B cell (primary cell): Measurements from ENCODE around the gene WT1. TPM values are rescaled to one million over a fixed set of nuclear protein-coding genes. Genes with fewer than 3 reads are reported as not detected.

Experiments
- ATAC-seq: fragments of 200-7000 bp; cut with Tn5 transposase; one replicate; pipeline ENCODE4 v1.10.0; 2021; ENCODE audit warnings: low read depth, mild to moderate bottlenecking, moderate number of reproducible peaks, moderate library complexity
- CTCF ChIA-PET: fragments of 350-600 bp; sonication (Branson Sonifier 250); formaldehyde crosslinking; loops from one replicate; lab custom pipeline; 2021; ENCODE audit warnings: antibody characterized with exemption, inconsistent platforms; lab: Charles Lee
- POLR2A ChIA-PET: fragments of 350-600 bp; sonication (Branson Sonifier 250); formaldehyde crosslinking; loops from one replicate; lab custom pipeline; 2021; ENCODE audit warnings: antibody characterized with exemption; lab: Charles Lee
- DNase-seq: peaks from one replicate; pipeline ENCODE4 v3.0.0; 2013
- H2AFZ ChIP-seq: 2 replicates; pipeline ENCODE4 v1.6.1; 2012; ENCODE audit warnings: mild to moderate bottlenecking, low read depth, low read length; ENCODE audit not compliant: insufficient read depth, poor library complexity, severe bottlenecking
- H3K27ac ChIP-seq, 2 donors: 1 replicate in 1 of 2; 2 replicates in 1 of 2; pipeline ENCODE4 v1.5.1; 2012 to 2013; ENCODE audit warnings: low read length in 2 of 2, mild to moderate bottlenecking in 2 of 2, moderate library complexity in 1 of 2
- H3K27me3 ChIP-seq, 4 experiments: fragments of 200-600 bp in 1 of 4; sonication (generic) in 1 of 4; replicated peaks in 1 of 4; 1 replicate in 2 of 4; 2 replicates in 2 of 4; pipeline versions ENCODE4 v1.6.1 to v1.7.0; 2013 to 2016; ENCODE audit warnings: low read length in 3 of 4, mild to moderate bottlenecking in 2 of 4, mixed read lengths in 1 of 4, moderate library complexity in 1 of 4; ENCODE audit not compliant: insufficient read depth in 4 of 4, control insufficient read depth in 3 of 4; ENCODE audit errors: control extremely low read depth in 1 of 4
- H3K36me3 ChIP-seq, 2 experiments: replicated peaks in 1 of 2; 1 replicate in 1 of 2; 2 replicates in 1 of 2; pipeline versions ENCODE4 v1.6.1 to v1.7.1; 2013; ENCODE audit warnings: low read length in 1 of 2; ENCODE audit not compliant: insufficient read depth in 2 of 2, control insufficient read depth in 1 of 2; ENCODE audit errors: control extremely low read depth in 1 of 2, extremely low read depth in 1 of 2
- H3K4me1 ChIP-seq, 2 donors: fragments of 200-600 bp in 1 of 2; sonication (generic) in 1 of 2; 1 replicate in 1 of 2; 2 replicates in 1 of 2; pipeline versions ENCODE4 v1.5.1 to v1.6.1; 2013 to 2017; ENCODE audit warnings: low read length in 2 of 2; ENCODE audit not compliant: control insufficient read depth in 2 of 2, insufficient read depth in 2 of 2
- H3K4me2 ChIP-seq: replicated peaks from 2 replicates; pipeline ENCODE3; 2012; ENCODE audit warnings: mild to moderate bottlenecking, low read depth, low read length; ENCODE audit not compliant: poor library complexity, severe bottlenecking
- H3K4me3 ChIP-seq, 5 experiments: fragments of 200-600 bp in 1 of 5; sonication (generic) in 1 of 5; 1 replicate in 3 of 5; 2 replicates in 2 of 5; pipeline versions ENCODE4 v1.5.1 to v1.7.0; 2011 to 2016; ENCODE audit warnings: low read length in 4 of 5, mild to moderate bottlenecking in 4 of 5, low read depth in 2 of 5, control low read depth in 1 of 5, moderate library complexity in 1 of 5; ENCODE audit not compliant: insufficient read depth in 1 of 5; ENCODE audit errors: control extremely low read depth in 1 of 5, extremely low read depth in 1 of 5
- H3K79me2 ChIP-seq: fragments of 200-600 bp; sonication (generic); one replicate; pipeline ENCODE4 v1.6.0; 2016; ENCODE audit warnings: low read length; ENCODE audit not compliant: control insufficient read depth, insufficient read depth
- H3K9ac ChIP-seq: fragments of 200-600 bp; sonication (generic); 2 replicates; pipeline ENCODE4 v1.6.1; 2017; ENCODE audit warnings: mild to moderate bottlenecking, low read length, moderate library complexity
- H3K9me3 ChIP-seq, 3 donors: one replicate each; pipeline versions ENCODE4 v1.6.1 to v1.7.1; 2013; ENCODE audit warnings: low read length in 2 of 3; ENCODE audit not compliant: control insufficient read depth in 2 of 3, insufficient read depth in 1 of 3; ENCODE audit errors: control extremely low read depth in 1 of 3
- H4K20me1 ChIP-seq: 2 replicates; pipeline ENCODE4 v1.6.0; 2012; ENCODE audit warnings: mild to moderate bottlenecking, low read length; ENCODE audit not compliant: insufficient read depth, control insufficient read depth, poor library complexity, severe bottlenecking
- H3K27ac Mint-ChIP-seq: one replicate; pipeline ENCODE4 v1.8.0; 2021; ENCODE audit warnings: mixed read lengths
- H3K27me3 Mint-ChIP-seq: one replicate; pipeline ENCODE4 v1.8.0; 2021; ENCODE audit warnings: mixed read lengths
- H3K4me1 Mint-ChIP-seq: one replicate; pipeline ENCODE4 v1.8.0; 2021; ENCODE audit warnings: mixed read lengths
- H3K4me3 Mint-ChIP-seq: one replicate; pipeline ENCODE4 v1.8.0; 2021; ENCODE audit warnings: mixed read lengths
- H3K9me3 Mint-ChIP-seq: one replicate; pipeline ENCODE4 v1.8.0; 2022; ENCODE audit warnings: mixed read lengths; ENCODE audit not compliant: insufficient read depth
- EZH2 ChIP-seq: IDR thresholded peaks from 2 replicates; pipeline ENCODE4 v1.6.1; 2012; ENCODE audit warnings: borderline replicate concordance, low read depth, mild to moderate bottlenecking, moderate library complexity, low read length; ENCODE audit not compliant: insufficient read depth, poor library complexity, severe bottlenecking
- WGBS: methylation state at CpG from one replicate; pipeline ENCODE4 v1.1.5; 2013; ENCODE audit warnings: missing lambda C conversion rate; ENCODE audit not compliant: insufficient coverage; 5-methylcytosine and 5-hydroxymethylcytosine counted together
- intact Hi-C: fragments of 100-400 bp; cut with micrococcal nuclease; formaldehyde crosslinking; loops from one replicate; pipeline ENCODE4 v1.10.0; 2022
- polyA plus RNA-seq: library from polyadenylated mRNA; depleted of rRNA; stranded (reverse); fragments of >200 nt; gene quantifications from 2 replicates; pipeline ENCODE4 v1.2.3, GENCODE V29; 2012
- total RNA-seq, 2 donors: library from RNA; stranded (reverse); fragments of 120-200 nt in 1 of 2; gene quantifications; 1 replicate in 1 of 2; 2 replicates in 1 of 2; pipeline versions ENCODE4 v1.2.3 to v1.2.4, GENCODE V29; 2013 to 2022
- TF ChIP-seq, protein P1 (sequence below): fragments of 200-600 bp; IDR thresholded peaks from one replicate; pipeline ENCODE4 v1.8.0; 2022; ENCODE audit warnings: antibody characterized with exemption, mild to moderate bottlenecking

The WT1 gene
- total and polyA plus RNA-seq, 2 donors (not counting 1 experiment from before 2014, with no cell fraction given): not detected

DNA sequence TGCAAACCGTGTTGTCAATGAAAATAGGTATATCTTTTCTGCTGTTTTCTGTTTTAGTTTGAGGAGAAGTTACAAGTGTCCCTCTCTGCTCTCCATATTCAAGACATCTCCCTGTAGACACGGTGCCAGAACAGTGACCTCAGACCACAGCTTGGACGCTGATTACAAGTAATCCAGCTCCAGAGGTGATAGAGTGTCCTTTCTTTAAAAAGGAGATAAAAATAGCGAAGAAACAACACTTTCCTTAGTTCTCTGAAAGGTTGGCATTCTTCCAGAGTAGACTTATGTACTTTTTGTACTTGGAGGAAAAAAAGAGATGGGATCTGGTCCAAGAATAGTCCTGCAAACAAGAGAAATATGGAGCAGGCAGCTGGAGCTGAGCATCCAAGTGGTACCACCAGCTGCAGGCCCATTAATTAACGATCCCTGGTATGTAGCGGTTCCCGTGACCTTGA is 43.0 kb upstream of the WT1 start:
- no peak overlapping the region for H3K9ac ChIP-seq
- H3K9me3 ChIP-seq: no peaks in the 10 kb centered on the region
- H3K79me2 ChIP-seq: no peaks in the 10 kb centered on the region
- ChIA-PET POLR2A (no interaction called here), CTCF (no interaction called here)
- no peak for TF ChIP-seq EZH2
- TF ChIP-seq, protein P1, sequence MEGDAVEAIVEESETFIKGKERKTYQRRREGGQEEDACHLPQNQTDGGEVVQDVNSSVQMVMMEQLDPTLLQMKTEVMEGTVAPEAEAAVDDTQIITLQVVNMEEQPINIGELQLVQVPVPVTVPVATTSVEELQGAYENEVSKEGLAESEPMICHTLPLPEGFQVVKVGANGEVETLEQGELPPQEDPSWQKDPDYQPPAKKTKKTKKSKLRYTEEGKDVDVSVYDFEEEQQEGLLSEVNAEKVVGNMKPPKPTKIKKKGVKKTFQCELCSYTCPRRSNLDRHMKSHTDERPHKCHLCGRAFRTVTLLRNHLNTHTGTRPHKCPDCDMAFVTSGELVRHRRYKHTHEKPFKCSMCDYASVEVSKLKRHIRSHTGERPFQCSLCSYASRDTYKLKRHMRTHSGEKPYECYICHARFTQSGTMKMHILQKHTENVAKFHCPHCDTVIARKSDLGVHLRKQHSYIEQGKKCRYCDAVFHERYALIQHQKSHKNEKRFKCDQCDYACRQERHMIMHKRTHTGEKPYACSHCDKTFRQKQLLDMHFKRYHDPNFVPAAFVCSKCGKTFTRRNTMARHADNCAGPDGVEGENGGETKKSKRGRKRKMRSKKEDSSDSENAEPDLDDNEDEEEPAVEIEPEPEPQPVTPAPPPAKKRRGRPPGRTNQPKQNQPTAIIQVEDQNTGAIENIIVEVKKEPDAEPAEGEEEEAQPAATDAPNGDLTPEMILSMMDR: no peak
- H3K4me2 ChIP-seq: no peak overlapping the region
- DNase-seq: no peak
- no peak overlapping the region for H3K27ac Mint-ChIP-seq
- 79% methylated on average over 4 of the region's 7 CpGs for WGBS
- no peak overlapping the region for H3K4me3 Mint-ChIP-seq
- H3K9me3 Mint-ChIP-seq: no peaks in the 10 kb centered on the region
- H3K36me3 ChIP-seq: no peaks in the 10 kb centered on the region
- no peak overlapping the region for H3K27ac ChIP-seq
- H4K20me1 ChIP-seq: no peaks in the 10 kb centered on the region
- H3K4me1 ChIP-seq: no peaks in the 10 kb centered on the region
- no peaks in the 10 kb centered on the region for H3K27me3 Mint-ChIP-seq
- no peak overlapping the region for H3K4me3 ChIP-seq
- H2AFZ ChIP-seq: no peak overlapping the region
- no peaks in the 10 kb centered on the region for H3K4me1 Mint-ChIP-seq
- intact Hi-C loops: no loop called here
- H3K27me3 ChIP-seq: no peaks in the 10 kb centered on the region
- no peak for ATAC-seq

DNA sequence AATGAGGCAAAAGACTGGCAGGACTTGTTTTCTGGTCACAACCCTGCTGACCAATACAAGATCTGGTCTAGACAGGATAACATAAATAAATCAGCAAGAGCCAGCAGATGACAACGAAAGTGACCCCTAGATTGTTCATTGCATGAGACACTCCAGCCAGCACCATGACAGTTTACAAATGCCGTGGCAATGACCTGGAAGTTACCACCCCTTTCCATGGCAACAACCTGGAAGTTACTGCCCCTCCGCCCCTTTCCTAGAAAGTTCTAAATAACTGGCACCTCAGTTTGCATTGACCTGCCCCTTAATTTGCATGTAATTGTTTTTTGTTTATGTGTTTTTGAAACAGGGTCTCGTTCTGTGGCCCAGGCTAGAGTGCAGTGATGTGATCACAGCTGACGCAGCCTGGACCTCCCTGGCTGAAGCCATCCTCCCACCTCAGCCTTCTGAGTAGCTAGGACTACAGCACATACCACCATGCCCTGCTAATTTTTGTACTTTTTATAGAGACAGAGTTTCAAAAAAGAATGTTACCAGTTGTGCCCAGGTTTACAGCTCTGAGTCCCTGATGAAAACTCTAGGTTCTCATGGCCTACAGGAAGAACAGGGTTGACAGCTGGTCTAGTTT is 38.1 kb upstream of the WT1 start:
- H3K4me3 Mint-ChIP-seq: no peak overlapping the region
- H3K4me3 ChIP-seq: no peak overlapping the region
- H3K9me3 ChIP-seq: no peaks in the 10 kb centered on the region
- H3K27ac Mint-ChIP-seq: no peak overlapping the region
- no peak overlapping the region for H3K9ac ChIP-seq
- H3K4me1 Mint-ChIP-seq: no peaks in the 10 kb centered on the region
- no peaks in the 10 kb centered on the region for H3K4me1 ChIP-seq
- H4K20me1 ChIP-seq: no peaks in the 10 kb centered on the region
- H3K27ac ChIP-seq: no peak overlapping the region
- ATAC-seq (no peak), DNase-seq (no peak)
- H3K4me2 ChIP-seq: no peak overlapping the region
- H3K79me2 ChIP-seq: no peaks in the 10 kb centered on the region
- TF ChIP-seq, protein P1: no peak
- TF ChIP-seq EZH2: no peak
- no peaks in the 10 kb centered on the region for H3K27me3 ChIP-seq
- H3K36me3 ChIP-seq: no peaks in the 10 kb centered on the region
- intact Hi-C loops: no loop called here
- CTCF ChIA-PET: no interaction called here
- POLR2A ChIA-PET: no interaction called here
- 95% methylated on average over 5 of the region's 5 CpGs for WGBS
- no peaks in the 10 kb centered on the region for H3K9me3 Mint-ChIP-seq
- H2AFZ ChIP-seq: no peak overlapping the region
- peaks cover 14% of the 10 kb centered on the region for H3K27me3 Mint-ChIP-seq
